GM19467 (cell line): ENCODE measurements around the gene ELP4.
"Not testable (repeated sequence)": the region's sequence is repeated elsewhere in the genome, so short reads cannot be mapped to it uniquely, and the experiment has no call there.

Source experiments
- ATAC-seq: cut with Tn5 transposase; IDR thresholded peaks from one replicate; pipeline ENCODE4 v1.9.1; 2021; ENCODE audit warnings: mild to moderate bottlenecking, moderate library complexity; ENCODE audit not compliant: unreplicated experiment

ELP4 gene

GRCh38 chr11:31641477-31642062, 132.0 kb downstream of the ELP4 start:
- ATAC-seq, result no peak

- no peak for ATAC-seq
Observed at GRCh38 chr11:31643857-31644256, 134.3 kb downstream of the ELP4 start.

- ATAC-seq, result no peak
Observed at GRCh38 chr11:31645747-31646146, 136.2 kb downstream of the ELP4 start.

- no peak for ATAC-seq
Observed at GRCh38 chr11:31646216-31646615, 136.6 kb downstream of the ELP4 start.

- no peak for ATAC-seq
Observed at GRCh38 chr11:31649129-31649966, 139.8 kb downstream of the ELP4 start.

GRCh38 chr11:31651208-31651607, 141.6 kb downstream of the ELP4 start:
- no peak for ATAC-seq

GRCh38 chr11:31651822-31652221, 142.3 kb downstream of the ELP4 start:
- ATAC-seq, result no peak

GRCh38 chr11:31652528-31652927, 143.0 kb downstream of the ELP4 start:
- peak; percentile 55 for ATAC-seq

GRCh38 chr11:31655483-31655882, 145.9 kb downstream of the ELP4 start:
- no peak for ATAC-seq

GRCh38 chr11:31656051-31656450, 146.5 kb downstream of the ELP4 start:
- ATAC-seq, result no peak

- ATAC-seq, result no peak
Observed at GRCh38 chr11:31657091-31657490, 147.5 kb downstream of the ELP4 start.

- no peak for ATAC-seq
Observed at GRCh38 chr11:31664129-31664528, 154.6 kb downstream of the ELP4 start.

GRCh38 chr11:31664954-31665353, 155.4 kb downstream of the ELP4 start:
- ATAC-seq, result no peak

GRCh38 chr11:31671681-31672080, 162.1 kb downstream of the ELP4 start:
- ATAC-seq, result no peak

GRCh38 chr11:31673108-31673507, 163.5 kb downstream of the ELP4 start:
- not testable (repeated sequence) for ATAC-seq

GRCh38 chr11:31676280-31676982, 166.9 kb downstream of the ELP4 start:
- no peak for ATAC-seq

- no peak for ATAC-seq
Observed at GRCh38 chr11:31680770-31681169, 171.2 kb downstream of the ELP4 start.

GRCh38 chr11:31687256-31687655, 177.7 kb downstream of the ELP4 start:
- no peak for ATAC-seq

GRCh38 chr11:31687861-31688260, 178.3 kb downstream of the ELP4 start:
- no peak for ATAC-seq

- no peak for ATAC-seq
Observed at GRCh38 chr11:31689559-31689958, 180.0 kb downstream of the ELP4 start.

GRCh38 chr11:31690041-31690440, 180.5 kb downstream of the ELP4 start:
- no peak for ATAC-seq

- ATAC-seq, result no peak
Observed at GRCh38 chr11:31690516-31690915, 180.9 kb downstream of the ELP4 start.
